Activated gamma-delta T cell treated with anti-CD3 and anti-CD28 coated beads, Interleukin-2, amount 50 U/mL, for 16 hours (primary cell): ENCODE measurements around the gene ANO2.

Experiments
- DNase-seq: peaks from one replicate; pipeline ENCODE4 v3.0.0-alpha.2; 2020; ENCODE audit warnings: low read depth

ANO2 gene

GRCh38 chr12:5817246-5817645, 127.8 kb downstream of the ANO2 start:
- DNase-seq, result no peak

GRCh38 chr12:5809586-5809985, 135.5 kb downstream of the ANO2 start:
- DNase-seq, result no peak

- no peak for DNase-seq
Observed at GRCh38 chr12:5808981-5809380, 136.1 kb downstream of the ANO2 start.

GRCh38 chr12:5807514-5808219, 137.4 kb downstream of the ANO2 start:
- DNase-seq, result no peak

GRCh38 chr12:5807090-5807414, 138.0 kb downstream of the ANO2 start:
- no peak for DNase-seq

- DNase-seq, result no peak
Observed at GRCh38 chr12:5806371-5807089, 138.5 kb downstream of the ANO2 start.

GRCh38 chr12:5803532-5803931, 141.5 kb downstream of the ANO2 start:
- no peak for DNase-seq

- DNase-seq, result no peak
Observed at GRCh38 chr12:5798242-5799015, 146.6 kb downstream of the ANO2 start.

- DNase-seq, result no peak
Observed at GRCh38 chr12:5797661-5798060, 147.4 kb downstream of the ANO2 start.

GRCh38 chr12:5796959-5797225, 148.2 kb downstream of the ANO2 start:
- DNase-seq, result no peak

GRCh38 chr12:5796171-5796958, 148.7 kb downstream of the ANO2 start:
- no peak for DNase-seq

- DNase-seq, result no peak
Observed at GRCh38 chr12:5794156-5794555, 150.9 kb downstream of the ANO2 start.

- DNase-seq, result no peak
Observed at GRCh38 chr12:5792343-5792742, 152.7 kb downstream of the ANO2 start.

- DNase-seq, result no peak
Observed at GRCh38 chr12:5789469-5789968, 155.5 kb downstream of the ANO2 start.

GRCh38 chr12:5787828-5788227, 157.2 kb downstream of the ANO2 start:
- no peak for DNase-seq

- no peak for DNase-seq
Observed at GRCh38 chr12:5785601-5786000, 159.5 kb downstream of the ANO2 start.

GRCh38 chr12:5784462-5785130, 160.5 kb downstream of the ANO2 start:
- DNase-seq, result no peak

GRCh38 chr12:5783289-5783920, 161.7 kb downstream of the ANO2 start:
- no peak for DNase-seq

GRCh38 chr12:5780536-5780935, 164.5 kb downstream of the ANO2 start:
- no peak for DNase-seq

GRCh38 chr12:5779401-5779800, 165.7 kb downstream of the ANO2 start:
- no peak for DNase-seq

GRCh38 chr12:5778821-5779220, 166.2 kb downstream of the ANO2 start:
- DNase-seq, result no peak
